ENCODE results near the gene TUBB4A.
A peak's percentile ranks its signal among the peaks of the same experiment; 100 is the strongest.

Gene TUBB4A

DNA sequence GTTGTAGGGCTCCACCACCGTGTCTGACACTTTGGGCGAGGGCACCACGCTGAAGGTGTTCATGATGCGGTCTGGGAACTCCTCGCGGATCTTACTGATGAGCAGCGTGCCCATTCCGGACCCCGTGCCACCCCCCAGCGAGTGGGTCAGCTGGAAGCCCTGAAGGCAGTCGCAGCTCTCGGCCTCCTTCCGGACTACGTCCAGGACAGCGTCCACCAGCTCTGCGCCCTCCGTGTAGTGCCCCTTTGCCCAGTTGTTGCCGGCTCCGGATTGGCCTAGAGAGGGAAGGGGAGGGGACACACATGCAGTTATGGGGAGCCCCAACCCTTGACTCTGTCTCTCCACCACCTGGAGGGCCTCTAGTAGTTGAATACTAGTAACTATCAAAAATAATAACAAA is 6.2 kb downstream of the TUBB4A start:
- DNase-seq (ENCODE audit: low read depth, low spot score), result no peak

DNA sequence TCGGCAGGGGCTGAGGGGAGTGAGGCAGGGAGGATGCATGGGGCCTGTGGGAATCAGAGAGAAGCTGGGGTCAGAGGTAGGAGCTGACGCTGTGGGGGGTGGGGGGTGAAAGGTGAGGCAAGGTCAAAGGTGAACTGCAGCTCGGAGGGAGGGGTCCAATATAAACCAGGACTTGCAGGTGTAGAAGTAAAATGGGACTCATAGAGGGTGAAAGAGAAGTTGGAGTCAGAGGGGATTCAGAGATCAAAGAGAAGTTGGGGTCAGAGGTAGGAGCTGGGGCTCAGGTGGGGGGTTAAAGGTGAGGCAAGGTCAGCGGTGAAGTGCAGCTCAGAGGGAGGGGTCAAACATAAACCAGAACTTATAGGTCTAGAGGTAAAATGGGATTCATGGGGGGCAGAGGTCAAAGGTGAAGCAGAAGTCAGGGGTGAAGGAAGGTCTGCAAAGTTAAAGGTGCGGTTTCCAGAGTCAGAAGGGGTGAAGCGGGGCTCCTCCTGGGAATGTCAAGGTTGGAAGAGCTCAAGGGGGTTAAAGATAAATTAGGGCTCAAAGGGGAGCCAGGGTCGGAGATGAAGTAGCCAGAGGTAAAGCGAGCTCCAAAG is 7.6 kb downstream of the TUBB4A start:
- no peak for DNase-seq (ENCODE audit: low read depth, low spot score)

DNA sequence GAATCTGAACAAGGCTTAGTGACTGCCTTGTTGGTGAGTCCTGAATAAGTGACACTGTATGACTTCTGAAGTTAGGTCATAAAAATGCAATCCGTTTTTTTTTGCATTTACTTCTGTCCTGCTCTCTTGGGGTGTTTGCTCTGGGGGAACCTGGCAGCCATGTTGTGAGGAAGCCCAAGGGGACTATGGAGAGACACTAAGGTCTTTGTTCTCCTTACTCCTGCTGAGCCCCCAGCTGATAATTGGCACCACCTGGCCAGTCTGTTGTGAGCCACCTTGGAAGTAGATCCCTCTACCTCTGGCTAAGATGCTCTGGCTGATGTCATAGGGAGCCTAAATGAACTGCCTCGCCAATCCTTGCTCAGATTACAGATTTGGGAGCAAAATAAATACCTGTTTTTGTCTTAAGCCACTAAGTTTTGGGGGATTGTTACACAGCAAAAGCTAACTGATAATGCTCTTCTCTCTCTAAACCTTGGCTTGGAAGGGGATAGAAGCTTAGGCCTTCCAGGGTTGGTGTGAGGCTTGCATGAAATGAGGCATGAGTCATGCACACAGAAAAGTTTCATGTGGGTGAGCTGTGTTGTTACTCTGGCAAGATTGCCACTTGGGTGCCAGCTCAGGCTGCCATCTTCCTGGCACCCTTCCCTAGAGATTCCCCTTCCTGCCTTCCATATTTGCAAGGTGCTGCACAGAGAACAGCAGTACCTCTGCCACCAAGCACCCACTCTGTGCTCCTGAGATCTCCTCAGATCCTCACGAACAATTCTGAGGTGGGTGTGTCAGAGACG is 10.1 kb downstream of the TUBB4A start:
- DNase-seq (ENCODE audit: low read depth, low spot score), result no peak

DNA sequence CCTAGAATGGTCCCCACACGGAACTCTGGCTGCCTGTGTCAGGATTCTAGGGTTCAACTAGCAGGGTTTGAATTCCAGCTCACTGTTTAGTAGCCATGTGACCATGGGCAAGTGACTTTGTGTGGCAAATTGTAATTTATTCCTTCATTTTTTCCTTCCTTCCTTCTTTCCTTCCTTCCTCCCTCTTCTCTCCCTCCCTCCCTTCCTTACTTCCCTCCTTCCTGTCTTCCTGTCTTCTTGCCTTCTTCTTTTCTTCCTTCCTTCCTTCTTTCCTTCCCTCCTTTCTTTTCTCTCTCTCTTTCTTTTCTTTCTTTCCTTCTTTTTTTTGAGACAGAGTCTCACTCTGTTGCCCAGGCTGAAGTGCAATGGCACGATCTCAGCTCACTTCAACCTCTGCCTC is 12.0 kb downstream of the TUBB4A start:
- no peak for DNase-seq (ENCODE audit: low read depth, low spot score)

DNA sequence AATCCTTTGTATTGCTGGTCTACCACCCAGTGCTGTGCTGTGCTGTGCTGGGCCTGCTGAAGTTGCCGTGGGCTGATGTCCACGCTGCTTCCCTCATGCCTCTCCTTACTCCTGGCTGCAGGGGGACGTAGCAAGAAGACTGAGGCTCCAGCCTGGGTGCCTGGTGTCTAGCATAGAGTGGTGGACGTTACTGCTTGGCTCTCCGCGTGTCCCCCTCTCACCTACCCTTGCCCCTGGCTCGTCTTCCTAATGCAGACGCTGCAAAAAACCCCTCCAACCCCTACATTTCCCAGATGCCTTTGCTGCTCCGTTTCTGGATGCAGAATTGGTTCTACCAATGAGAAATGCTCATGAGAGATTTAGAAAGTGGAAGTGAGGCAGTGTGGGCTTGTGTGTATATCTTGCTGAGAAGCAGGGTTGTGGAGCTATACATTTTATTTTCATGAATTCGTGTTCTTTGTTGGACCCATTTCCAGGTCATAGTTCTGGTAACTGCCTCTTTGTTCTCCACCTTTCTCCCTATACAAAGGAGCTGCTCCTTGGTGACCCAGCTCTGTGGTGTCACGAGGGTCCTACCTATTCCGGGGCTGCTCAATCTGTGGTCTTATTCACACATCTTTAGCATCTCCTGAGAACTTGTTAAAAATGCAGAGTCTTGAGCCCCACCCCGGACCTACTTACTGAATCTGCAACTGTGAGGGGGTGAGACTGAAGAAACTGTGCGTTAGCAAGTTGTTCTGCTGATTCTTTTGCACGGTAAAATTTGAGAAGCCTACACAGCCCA is 12.6 kb downstream of the TUBB4A start:
- no peak for DNase-seq (ENCODE audit: low read depth, low spot score)

DNA sequence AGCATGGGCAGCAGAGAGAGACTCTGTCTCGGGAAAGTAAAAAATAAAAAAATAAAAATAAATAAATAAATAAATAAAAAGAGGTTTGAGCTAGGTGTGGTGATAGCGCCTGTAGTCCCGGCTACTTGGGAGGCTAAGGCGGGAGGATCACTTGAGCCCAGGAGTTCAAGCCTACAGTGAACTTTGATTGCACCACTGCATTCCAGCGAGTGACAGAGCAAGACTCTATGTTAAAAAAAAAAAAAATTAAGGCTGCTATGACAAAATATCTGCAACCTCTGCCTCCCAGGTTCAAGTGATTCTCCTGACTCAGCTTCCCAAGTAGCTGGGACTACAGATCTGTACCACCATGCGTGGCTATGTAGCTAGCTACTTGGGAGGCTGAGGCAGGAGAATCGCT is 17.3 kb downstream of the TUBB4A start:
- DNase-seq (ENCODE audit: low read depth, low spot score), result no peak

DNA sequence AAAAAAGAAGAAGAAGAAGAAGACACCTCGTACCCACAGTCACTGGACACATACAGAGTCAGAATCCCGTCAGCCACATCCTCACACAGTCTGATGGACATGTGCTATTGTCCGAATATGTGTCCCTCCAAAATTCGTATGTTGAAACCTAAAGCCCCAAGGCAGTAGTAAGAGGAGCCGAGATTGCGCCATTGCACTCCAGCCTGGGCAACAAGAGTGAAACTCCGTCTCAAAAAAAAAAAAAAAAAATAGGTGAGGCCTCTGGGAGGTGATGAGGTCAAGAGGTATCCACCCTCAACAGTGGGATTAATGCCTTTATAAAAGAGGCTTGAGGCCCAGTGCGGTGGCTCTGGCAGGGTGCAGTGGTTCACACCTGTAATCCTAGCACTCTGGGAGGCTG is 17.9 kb downstream of the TUBB4A start:
- DNase-seq (ENCODE audit: low read depth, low spot score), result no peak

DNA sequence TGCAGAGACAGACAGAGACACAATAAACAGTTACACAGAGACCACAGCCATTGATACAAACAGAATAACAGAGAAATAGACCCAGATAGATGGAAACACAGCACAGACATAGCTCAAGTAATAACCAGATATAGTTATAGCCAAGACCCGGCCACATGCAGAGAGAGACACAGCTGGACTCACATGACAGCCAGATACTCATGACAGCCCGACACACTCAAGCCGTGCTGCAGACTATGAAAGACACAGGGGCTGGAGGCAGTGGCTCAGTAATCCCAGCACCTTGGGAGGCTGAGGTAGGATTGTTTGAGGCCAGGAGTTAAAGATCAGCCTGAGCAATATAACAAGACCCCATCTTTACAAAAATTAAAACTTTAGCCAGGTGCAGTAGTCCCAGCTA is 18.9 kb downstream of the TUBB4A start:
- DNase-seq (ENCODE audit: low read depth, low spot score), result no peak

DNA sequence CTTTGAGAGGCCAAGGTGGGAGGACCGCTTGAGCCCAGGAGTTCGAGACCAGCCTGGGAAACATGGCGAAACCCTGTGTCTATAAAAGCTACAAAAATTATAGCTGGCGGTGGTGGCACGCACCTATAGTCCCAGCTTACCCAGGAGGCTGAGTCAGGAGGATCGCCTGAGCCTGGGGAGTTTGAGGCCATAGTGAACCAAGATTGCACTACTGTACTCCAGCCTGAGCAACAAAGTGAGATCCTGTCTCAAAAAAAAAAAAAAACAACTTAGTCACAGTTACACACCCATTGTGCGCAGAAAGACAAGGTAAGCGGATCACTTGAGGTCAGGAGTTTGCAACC is 19.8 kb downstream of the TUBB4A start:
- no peak for DNase-seq (ENCODE audit: low read depth, low spot score)

DNA sequence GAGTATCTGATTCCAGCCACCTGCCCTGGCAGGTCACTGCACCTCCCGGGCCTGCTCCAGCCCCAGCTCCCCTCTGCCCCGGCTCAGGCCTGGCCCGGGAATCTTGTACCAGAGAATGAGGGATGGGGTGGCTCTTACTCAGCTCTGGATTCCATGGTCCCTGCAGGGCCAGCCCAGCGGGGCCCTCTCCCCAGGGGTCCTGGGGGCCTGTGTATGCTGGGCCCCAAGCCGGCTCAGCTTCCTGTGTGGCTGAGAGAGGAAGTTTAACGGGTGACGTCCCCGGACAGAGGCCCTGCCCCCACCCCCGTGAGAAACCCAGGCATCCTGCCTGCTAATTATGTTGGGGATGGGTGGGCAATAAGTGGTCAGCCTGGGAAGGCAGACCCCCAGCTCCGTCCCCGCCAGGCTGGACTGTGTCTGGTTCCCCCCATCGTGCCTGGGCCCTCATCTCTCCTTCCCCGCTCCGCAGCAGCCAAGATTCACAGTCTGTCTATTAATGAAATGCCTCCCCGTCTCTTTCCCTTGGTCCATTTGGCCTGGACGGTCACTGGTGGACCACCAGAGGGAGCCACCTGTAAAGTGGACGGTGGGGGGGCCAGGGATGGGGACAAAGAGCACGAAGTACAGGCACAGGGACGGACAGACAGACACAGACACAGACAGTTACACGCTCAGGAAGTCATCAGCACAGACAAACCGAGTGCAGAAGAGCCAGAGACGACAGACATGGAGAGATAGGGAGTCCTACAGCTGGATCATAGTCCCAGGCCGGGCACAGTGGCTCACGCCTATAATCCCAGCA is 20.4 kb downstream of the TUBB4A start, which contains the start of gene DENND1C:
TSS of gene DENND1C (minus strand) at position 247 of the 802 bp plus-strand sequence. CDS start at position 155, 92 bp downstream.
- no peak for DNase-seq (ENCODE audit: low read depth, low spot score)

DNA sequence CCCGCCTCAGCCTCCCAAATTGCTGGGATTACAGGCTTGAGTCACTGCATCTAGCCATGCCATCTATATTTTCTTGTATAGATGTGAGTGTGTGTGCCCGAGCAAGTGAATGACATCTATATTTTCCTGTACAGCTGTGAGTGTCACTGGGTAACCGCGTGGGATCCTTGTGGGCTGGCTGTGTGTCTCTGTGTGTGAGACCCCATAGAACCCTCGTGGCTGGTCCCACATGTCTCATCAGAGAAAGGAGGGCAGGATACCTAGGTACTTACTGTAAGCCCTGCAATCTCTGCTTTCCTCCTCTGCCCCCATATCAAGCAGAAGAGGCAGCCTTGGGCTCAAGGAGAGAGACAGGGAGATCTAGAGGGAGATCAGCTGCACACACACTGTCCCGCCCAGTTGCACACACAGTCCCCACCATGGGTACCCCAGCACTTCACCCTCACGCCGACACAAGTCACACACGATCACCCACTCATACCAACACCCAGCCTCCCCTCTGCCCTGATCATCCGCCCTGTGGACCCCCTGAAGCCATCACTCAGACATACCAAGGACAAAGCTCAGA is 21.2 kb downstream of the TUBB4A start:
- DNase-seq (ENCODE audit: low read depth, low spot score), result no peak

DNA sequence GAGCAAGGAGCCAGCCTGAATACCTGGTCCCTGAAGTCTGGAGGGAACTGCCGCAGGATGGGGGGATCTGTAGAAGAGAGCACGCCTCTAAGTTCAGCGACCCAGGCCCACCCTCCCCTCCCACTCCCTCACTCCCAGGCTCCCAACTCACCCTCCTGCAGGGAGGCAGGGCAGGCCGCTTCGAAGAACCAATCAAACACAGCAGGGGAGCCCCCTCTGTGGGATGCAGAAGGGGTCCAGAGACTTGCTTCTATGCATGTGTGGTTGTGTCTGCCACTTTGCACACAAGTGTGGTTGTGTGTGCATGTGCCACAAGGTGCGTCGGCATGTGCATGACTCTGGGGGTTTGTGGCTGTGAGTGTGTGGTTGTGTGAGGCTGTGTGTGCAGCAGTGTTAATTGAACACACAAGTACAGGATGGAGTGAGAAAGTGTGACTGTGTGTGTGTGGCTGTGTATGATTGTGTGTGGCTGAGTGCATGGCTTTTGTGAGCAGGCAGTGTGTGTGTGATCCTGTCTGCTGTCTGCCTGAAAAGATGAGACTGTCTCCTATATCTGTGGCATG is 22.2 kb downstream of the TUBB4A start:
- no peak for DNase-seq (ENCODE audit: low read depth, low spot score)

DNA sequence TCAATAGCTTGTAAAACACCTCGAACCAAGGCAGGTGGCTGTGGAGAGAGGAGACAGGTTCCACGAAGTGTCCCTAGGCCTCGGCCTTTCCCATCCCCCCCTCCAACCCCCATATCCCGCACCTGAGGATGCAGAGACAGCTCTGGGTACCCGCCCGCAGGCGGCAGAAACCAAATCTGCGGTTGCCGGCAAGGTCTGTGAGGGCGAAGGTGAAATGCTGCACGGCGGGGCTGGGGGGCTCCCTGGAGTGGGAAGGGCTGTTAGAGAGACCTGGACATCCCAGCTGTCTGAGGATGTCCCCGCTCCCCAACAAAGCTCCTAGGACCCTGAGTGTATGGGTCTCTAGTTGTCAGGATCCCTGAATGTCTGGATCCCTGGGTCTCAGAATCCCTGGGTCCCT is 23.3 kb downstream of the TUBB4A start:
- DNase-seq (ENCODE audit: low read depth, low spot score), result no peak

DNA sequence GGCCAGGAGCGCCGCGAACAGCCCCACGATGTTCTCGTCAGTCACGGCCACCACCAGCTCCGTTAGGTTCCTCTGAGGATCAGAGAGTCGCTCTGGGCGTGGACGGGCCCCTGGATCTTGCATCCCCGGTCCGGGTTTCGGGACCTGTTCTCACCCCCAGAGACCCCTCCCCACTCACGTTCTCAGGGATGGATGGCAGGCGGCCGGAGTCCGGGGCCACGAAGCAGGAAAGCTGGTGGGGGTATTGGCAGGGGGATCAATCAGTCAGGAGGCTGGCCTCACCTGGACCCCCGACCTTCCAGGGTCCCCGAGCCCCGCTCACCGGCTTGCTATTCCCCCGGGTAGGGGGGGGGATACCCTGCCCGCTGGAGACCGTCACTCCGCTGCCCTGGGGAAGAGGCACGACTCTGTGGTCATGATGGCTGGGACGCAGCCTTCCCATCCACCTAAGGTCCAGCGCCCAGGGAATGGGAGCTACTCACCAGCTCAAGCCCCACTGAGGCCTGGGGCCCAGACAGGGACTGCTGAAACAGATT is 25.1 kb downstream of the TUBB4A start:
- DNase-seq (ENCODE audit: low read depth, low spot score), result no peak

DNA sequence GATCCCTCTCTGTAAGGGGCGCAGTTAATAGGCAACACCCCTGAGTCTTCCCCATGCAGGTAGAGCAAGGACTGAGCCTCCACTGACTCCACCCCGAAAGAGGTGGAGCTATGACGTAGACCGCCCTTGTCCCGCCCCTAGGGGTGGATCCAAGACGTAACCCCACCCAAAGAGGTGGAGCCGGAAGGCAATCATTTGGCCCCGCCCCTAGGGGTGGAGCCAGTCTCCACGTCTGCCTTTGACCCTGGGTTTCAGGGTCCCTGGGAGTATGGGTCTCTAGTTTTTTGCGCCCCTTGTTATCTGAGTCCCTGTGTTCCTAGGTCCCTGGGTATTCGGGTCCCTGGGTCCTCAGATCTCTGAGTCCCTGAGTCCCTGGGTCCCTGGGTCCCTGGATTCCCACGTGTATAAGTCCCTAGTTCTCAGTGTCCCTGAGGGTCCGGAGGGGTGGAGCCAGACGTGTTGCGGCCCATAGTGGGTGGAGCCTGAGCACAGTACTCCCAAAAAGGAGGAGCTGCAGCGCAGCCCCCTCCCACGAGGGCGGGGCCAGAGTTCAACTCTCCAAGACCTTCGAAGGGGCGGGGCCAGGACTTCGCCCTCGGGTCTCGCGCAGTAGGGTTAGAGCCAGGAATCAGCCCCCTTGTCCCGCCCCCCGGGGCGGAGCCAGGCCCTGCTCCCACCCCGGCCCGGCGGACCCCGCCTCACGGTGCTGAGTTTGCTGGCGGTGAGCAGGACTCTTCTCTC is 25.8 kb downstream of the TUBB4A start:
- peak; percentile 82 for DNase-seq (ENCODE audit: low read depth, low spot score)

DNA sequence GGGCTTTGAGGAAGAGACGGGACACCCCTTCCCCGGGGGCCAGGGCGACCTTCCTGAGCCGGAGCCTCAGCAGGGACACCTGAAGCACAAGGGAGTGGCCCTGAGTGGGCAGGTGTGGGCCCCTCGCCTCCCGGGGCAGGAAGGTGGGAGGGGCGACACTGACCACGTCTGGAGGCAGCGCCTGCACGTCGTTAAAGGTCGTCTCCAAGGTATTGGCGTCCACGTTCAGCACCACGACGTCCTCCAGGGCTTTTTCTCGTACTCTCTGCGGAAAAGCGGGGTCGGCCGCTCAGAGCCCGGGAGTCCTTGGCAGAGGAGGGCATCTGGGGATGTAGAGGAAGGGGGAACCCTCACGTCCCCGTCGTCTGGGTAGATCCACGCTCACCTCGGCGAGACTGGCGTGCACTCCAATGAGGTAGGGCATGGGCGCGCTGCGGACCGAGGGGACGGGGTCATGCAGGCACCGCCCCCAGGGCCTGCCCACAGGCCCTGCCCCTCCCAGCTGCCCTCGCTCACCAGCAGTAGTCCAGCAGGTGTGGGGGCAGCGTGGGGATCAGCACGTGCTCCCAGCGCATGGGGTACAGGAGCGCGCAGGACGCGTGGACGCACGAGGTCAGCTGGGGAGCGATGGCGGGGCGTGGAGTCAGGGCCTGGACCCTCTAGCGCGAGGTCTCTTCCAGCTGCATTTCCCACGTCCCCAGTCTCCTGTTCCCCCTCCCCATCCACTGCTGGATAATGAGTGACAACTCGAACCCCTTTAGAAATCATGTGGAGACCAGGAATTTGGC is 26.6 kb downstream of the TUBB4A start:
- no peak for DNase-seq (ENCODE audit: low read depth, low spot score)

DNA sequence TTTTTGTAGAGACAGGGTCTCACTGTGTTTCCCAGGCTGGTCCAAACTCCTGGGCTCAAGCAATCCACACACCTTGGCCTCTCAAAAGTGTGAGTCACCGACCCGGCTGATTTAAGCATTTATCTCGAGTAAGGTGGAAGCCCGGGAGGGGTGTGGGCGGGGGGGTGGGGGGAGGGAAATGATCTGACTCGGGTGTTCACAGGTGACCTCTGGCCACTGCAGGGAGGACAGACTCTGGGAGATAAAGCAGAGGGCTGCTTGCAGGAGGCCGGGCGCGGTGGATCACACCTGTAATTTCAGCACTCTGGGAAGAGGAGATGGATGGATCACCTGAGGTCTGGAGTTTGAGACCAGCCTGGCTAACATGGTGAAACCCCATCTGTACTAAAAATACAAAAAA is 28.5 kb downstream of the TUBB4A start:
- DNase-seq (ENCODE audit: low read depth, low spot score), result no peak

DNA sequence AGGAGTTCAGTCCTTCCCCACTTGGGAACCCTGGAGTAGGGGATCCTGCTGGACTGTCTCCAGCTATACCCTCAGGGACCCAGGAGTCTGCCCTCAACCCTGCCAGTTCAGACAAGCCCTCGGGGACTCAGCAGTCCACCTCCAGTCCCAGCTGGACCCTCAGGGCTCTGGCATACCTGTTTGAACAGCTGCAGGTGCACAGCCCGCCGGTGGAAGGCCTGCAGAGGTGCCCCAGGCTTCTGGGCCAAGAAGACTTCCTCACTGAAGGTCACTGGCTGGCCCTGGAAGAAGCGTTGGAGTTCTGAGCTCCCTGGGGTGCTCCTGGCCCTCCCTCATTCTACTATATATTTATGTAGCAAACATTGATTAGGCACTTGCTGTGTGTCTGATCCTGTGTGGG is 29.4 kb downstream of the TUBB4A start:
- DNase-seq (ENCODE audit: low read depth, low spot score), result no peak

DNA sequence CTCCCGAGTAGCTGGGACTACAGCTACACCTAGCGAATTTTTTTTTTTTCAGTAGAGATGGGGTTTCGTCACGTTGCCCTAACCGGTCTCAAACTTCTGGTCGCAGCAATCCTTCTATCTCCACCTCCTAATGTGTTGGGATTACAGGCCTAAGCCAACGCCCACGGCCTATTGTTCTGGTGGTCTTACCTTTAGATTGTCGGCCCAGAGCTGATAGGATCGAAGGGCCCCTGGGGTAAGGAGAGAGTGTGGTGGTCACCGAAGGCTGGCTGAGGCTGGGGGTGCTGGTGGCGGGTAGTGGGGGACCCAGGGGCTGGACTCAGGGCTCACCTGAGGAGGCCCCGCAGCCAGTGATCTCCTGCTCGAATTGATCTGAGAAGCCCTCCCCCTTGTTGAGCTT is 31.0 kb downstream of the TUBB4A start:
- DNase-seq (ENCODE audit: low read depth, low spot score), result no peak

Measured in iPS DF 19.7 (cell line).